G401.6 (cell line): ENCODE results near the gene CHST11.
"Not testable (repeated sequence)": the region's sequence is repeated elsewhere in the genome, so short reads cannot be mapped to it uniquely, and the experiment has no call there.

Source experiments
- FAIRE-seq: peaks from 2 replicates; lab custom pipeline; 2012; peaks lifted over from hg19 to GRCh38; lab: Jason Lieb, UNC

CHST11 gene

DNA sequence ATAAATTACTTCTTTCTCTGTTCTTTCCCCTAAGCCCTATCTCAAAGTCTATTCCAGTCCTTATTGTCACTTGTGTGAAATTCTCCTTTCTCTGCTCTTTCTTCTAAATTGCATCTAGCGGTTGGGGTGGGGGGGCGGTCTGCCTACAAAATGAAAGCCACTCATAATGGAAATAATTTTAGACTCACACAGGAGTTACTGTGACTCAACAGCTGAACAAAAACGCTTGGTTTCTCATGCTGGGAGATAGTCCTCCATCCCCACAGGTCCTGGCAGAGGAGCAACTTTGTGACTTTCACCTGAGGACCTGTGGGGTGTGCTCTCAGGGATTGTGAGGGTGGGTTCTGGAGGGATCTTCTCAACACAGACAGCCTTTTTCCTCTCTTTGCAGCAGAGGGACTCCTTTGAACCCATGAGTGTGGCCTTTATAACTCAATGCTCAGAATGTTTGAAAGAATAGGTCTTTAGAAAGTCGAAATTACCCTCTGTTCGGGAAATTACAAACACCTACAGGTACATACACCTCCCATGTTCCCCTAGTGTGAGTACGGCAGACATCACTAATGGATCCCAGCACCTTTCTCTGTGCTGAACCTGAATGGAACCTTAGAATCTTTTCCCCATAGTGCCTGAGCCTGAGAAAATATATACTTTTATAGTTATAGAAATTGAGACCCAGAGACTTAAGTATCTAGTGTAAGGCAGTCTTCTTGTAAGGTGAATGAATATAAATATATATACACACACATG is 109.7 kb downstream of the CHST11 start:
- no peak for FAIRE-seq

DNA sequence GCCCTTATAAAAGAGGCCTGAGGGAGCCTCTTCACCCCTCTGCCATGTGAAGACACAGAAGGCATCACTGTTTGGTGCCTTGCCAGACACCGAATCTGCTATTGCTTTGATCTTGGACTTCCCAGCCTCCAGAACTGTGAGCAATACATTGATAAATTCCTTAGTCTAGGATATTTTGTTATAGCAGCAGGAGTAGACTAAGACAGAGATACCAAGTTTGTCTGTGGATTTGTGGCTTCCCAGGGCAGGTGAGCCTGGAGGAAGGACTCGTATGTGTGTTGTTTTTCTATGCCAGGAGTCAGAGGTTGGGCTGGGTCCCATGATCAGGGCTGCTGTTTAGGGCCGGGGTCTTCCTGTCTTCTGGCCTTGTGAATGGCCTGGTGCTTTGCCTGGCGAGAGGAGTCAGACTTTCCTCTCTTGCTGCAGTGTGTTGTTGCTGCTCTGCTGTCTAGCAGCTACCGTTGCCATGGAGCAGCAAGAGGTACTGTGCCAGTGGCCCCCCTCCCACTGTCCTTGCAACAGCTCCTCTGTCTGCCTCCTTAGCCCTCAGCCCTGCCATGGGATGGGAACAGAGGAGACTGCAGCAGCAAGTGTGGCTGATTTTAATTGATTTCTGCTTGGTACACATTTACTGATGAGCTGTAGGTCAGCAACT is 111.2 kb downstream of the CHST11 start:
- no peak for FAIRE-seq

DNA sequence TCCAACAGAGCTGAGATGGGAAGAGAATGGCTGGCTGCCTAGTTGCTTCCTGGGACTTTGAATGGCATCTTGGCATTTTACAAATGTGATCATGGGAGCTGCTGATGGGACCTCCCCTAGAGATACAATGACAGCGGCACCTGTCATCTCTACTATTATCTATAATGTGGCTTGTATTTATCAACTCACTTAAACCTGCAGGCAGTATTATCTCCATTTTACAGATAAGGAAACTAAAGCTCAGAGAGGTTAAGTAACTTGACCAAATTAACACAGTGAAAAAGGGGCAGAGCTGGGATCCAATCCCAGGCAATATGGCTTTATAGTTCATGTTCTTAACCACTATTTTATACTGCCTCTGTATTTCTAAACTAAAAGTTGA is 111.7 kb downstream of the CHST11 start:
- no peak for FAIRE-seq

DNA sequence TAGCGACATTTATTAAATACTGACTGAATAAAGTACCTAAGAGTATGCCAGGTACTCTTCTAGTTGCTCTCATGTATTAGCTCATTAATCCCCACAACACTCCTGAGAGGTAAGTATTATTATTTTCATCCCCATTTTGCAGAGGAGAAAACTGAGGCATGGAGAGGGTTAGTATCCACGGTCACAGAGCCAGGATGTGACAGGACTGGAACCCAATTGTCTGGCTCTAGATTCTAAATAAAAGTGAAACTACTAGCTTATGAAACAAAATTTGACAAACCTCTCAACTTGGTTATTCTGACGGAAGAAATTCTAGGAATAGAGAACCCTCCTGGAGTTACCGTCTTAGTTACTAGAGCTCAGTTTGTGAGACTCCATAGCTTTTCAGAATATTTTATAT is 112.2 kb downstream of the CHST11 start:
- no peak for FAIRE-seq

DNA sequence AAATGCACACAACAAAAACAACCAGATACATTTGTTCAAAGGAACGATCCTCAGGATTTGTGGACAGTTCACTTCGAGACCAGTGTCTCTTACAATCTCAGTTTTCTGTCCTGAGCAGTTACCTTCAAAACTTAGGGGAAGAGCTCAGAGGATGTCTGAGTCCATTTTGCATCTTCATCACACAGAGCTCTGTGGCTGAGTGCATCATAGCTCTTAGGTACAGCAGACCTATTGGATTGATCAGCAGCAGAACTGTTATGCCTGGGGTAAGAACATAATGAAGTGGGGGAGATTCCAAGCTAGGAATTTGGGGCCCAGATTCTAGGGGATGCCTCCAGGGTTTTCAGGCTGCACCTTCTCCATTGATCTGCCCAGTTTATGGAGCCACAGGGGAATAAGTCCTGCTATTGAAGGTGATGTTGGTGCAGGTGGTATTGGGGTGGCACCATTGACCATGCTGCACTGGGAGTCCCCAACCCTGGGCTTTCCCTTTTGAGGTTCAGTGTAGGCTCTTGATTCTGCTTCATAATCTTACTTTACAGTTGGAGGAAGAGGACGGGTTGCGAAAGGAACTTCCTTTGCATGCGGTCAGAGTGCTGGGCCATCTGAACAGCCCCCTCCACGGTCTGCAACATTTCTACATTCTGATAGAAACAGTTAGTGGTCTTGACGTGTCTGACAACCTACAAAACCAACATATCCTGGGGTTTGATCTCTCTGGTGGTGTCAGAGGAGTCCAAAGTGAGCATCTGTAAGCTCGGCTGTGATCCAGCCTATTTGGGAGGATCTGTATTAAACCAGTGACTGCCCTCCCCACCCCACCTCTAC is 112.8 kb downstream of the CHST11 start:
- no peak for FAIRE-seq

DNA sequence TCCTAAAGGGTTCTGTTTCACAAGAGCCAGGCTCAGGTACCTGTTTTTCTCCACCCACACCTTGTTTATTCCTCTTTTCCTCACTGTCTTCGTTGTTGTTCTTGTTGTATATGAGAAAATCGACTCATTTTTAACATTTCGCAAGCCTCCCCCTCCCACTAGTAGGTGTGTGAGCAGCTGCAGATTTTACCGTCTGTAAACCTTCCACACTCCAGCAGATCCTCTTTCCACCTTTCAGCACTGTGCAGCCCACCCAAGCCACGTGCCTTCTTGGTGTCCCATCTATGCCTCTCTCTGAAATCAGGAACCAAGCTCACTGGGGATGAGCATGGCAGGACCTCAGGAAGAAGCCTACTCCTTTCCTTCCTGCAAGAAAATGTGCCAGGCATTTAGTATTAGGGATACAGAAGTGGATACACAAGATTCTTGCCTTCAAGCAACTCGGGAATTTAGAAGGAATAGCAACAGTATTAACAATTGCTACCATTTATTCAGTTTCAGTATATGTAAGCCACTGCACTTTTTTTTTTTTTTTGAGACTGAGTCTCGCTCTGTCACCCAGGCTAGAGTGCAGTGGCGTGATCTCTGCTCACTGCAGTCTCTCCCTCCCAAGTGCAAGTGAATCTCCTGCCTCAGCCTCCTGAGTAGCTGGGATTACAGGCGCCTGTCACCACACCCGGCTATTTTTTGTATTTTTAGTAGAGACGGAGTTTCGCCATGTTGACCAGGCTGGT is 113.6 kb downstream of the CHST11 start:
- no peak for FAIRE-seq

DNA sequence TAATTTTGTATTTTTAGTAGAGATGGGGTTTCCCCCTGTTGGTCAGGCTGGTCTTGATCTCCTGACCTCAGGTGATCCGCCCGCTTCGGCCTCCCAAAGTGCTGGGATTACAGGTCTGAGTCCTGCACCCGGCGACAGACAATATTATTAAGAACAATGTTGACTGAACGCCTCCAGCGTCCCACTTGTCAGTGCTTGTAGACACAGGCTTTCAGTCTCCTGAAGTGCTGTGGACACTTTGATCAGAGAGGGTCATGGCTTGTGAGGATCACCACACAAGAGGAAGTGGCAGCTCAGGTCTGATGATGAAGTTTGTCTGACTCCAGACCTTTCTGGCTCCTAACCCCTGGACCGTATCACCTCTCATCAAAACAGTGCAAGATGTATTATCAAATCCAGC is 114.6 kb downstream of the CHST11 start:
- FAIRE-seq, result no peak

DNA sequence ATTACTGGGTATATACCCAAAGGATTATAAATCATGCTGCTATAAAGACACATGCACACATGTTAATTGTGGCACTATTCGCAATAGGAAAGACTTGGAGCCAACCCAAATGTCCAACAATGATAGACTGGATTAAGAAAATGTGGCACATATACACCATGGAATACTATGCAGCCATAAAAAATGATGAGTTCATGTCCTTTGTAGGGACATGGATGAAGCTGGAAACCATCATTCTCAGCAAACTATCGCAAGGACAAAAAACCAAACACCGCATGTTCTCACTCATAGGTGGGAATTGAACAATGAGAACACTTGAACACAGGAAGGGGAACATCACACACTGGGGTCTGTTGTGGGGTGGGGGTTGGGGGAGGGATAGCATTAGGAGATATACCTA is 117.6 kb downstream of the CHST11 start:
- not testable (repeated sequence) for FAIRE-seq

DNA sequence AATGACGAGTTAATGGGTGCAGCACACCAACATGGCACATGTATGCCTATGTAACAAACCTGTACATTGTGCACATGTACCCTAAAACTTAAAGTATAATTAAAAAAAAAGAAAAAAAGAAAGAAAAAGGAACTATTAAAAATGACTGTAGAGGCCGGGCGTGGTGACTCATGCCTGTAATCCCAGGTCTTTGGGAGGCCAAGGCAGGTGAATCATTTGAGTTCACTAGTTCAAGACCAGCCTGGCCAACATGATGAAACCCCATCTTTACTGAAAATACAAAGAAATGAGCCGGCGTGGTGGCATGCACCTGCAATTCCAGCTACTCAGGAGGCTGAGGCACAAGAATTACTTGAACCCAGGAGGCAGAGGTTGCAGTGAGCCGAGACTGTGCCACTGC is 118.0 kb downstream of the CHST11 start:
- FAIRE-seq, result not testable (repeated sequence)

DNA sequence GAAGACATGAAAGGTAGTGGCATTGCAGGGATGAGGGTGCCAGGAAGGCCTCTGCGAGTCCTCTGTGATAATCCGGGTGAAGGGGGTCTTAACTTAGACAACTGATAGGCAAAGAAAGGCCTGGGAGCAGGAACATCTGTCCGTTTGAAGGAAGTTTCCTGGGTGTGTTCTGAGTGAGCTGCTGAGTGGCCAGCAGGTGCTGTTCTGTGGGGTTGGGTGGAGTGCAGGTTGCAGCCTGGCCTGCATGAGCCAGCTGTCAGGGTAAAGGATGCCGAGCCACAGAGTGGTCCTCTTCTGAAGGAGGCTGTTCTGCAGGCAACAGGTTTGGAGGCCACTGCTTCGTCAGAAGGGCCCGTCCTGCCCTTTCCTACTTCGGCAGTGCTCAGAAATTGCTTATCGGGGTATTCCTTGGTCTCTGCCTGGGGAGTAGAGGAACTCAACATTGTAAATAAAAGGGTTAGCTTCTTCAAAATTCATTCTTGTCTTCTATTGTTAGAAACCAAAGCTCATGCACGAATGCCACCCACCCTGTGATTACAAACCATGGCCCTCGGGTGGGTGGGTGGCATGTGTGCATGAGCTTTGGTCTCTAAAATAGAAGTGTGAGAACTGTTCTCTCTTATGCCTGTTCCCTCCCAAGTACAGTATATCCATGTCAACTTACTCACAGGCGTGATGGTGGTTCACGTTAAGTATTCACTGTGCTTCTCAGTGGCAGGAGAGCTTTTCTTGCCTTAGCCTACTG is 118.9 kb downstream of the CHST11 start:
- FAIRE-seq, result no peak

DNA sequence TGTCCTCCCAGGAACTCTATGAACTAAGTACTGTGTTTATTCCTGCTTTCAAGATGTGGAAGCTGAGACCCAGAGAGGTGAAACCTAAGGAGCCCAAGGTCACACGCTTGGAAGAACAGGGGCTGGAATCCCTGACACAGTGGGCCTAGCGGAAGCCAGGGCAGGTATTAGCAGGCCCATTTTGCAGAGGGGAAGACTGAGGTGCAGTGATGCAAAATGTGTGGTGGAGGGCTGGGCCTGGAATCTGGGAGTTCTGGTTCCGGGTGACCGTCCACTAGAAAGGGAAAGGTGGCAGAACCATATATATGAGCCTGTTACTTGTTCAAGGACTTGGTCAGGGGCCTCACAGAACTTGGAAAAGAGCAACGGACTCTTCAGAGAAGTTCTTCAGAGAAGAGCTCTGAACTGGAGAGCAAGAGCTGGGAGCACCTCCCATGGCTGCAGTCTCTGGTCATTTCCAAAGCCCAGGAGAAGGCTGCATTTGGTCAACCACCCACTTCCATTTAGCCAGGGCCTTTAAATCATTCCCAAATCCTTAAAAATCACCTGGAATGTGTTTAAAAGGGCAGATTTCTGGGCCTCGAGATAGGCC is 119.5 kb downstream of the CHST11 start:
- no peak for FAIRE-seq

DNA sequence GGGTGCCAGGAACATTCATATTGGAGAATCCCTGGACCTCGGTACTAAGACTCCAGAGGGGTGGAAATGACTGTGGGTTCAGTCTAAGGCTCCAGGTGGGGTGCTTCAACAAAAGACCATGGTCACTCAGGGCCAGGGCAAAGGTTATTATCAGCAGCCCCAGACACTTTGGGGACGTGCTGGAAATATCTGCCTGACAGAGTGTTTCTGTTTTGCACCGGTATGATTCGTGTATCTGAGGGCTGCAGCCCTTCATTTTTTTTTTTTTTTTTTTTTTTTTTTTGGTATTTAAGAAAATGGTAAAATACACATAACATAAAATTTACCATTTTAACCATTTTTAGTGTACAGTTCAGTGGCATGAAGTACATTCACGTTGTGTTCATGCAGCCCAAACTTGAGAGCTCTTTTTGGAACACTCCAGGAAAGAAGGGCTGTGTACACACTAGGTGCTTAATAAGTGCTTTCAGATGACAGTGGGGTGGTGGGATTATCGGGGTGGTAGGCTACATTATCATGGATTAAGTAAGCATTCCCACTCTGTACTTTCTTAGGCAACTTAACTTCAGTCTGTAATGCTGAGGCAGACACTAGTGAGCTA is 120.3 kb downstream of the CHST11 start:
- no peak for FAIRE-seq

DNA sequence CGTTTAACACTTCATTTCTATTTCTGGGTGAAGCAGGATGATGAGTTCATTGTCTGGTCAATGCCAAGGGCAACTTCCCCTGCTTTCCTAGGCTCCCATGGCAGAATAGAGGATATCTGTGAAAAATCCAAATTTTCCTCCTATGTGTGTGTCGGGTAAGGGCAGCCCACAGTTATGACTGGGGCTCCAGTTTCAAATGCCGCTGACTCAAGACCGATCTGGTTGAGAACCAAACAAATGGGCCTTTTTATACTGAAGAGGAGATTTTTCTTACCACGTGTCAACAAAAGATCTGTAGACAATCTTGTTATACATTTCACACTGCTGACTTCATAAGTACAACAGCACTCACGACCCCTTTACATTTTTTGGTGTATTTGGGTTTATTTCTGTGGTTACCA is 120.8 kb downstream of the CHST11 start:
- no peak for FAIRE-seq

DNA sequence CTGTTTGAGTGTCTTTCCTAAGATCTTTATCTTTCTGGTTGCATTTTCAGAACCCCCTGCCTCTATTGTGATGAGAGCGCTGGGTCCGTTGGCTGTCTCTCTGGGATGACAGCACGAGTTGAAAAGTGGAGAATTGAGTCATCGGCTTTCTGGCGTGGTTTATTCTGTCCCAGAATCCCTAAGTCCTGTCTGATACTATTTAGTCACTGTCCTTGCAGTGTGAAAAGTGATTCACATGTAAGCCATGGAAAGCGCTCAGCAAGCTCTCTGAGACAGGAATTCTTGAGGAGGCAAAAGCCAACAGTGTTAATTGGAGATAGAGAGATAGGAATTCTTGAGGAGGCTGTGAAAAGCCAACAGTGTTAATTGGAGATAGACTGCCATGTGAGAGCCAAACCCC is 121.7 kb downstream of the CHST11 start:
- no peak for FAIRE-seq

DNA sequence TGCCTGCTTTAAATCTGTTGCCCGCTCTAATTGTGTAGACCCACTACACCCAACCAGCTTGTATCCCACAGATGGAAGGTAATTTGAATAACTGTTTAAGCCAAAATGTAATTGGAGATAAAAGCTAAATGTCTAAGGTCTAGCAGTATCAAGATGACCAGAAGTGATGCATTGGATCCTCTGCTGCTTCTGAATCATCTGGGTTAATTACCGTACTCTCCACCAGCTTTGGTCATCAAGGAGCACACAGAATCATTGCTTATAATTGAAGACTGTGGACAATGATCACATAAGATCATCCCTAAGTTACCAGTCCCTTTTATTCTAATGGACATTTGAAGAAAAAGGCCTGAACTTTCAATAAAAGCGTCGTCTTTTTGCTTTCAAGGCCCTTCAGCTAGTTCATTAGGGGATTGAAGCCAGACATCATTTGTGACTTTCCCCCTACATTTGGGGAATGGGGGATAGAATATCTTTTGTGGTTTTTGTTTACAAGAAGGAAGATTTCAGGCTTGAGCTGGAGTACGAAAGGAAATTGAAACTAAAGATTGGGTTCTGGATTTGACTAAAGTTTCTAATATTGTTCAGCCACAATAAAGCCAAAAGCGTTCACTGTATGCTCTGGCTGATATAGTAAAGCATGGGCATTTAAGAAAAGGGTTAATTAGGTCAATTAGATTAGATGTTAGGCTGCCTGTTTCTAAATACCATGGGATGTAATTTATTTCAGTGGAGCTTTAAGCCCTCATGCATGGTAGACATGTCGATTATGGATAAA is 123.2 kb downstream of the CHST11 start:
- FAIRE-seq, result no peak

DNA sequence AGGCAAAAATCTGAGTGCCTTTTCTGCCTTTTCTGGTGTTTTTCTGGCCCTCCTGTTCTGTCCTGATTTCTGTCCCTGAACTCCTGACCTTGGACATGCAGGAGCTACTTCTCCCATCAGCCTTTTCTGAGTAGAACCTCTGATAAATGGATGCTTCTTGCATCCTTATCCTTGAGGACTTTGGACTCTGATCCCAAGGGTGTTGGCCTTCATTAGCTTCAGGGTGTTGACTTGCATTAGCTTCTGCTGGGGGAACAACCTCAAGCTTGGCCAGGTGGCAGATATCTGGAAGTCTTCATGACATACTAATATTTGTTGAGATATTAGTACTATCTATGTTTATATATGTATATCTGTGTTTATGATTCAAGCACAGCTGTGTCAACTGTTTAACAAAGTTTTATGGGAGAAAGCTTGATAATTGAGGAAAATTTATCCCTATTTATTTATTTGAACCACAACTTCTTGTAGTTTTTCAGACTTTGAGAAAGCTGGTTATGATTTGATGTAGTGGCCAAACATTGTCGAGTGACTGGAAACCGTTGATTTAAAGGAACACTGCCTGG is 124.3 kb downstream of the CHST11 start:
- no peak for FAIRE-seq

DNA sequence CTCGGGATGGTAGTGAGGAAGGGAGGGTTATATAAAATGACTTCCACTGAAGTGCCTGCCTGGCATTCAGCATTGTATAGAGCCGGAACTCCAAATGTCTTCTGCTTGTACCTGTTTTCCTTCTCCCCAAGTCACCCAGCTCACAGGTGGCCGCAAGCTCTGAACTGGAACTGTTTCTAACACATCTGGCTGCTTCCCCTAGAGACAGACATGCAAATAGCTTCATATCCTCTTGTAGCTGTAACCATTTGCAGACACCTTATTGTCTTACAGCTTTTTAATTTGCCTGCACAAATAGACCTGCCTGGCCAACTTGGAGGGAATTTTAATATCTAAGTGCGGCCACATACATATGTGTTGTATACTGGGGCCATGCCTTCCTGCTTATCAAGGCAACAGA is 126.0 kb downstream of the CHST11 start:
- FAIRE-seq, result no peak

DNA sequence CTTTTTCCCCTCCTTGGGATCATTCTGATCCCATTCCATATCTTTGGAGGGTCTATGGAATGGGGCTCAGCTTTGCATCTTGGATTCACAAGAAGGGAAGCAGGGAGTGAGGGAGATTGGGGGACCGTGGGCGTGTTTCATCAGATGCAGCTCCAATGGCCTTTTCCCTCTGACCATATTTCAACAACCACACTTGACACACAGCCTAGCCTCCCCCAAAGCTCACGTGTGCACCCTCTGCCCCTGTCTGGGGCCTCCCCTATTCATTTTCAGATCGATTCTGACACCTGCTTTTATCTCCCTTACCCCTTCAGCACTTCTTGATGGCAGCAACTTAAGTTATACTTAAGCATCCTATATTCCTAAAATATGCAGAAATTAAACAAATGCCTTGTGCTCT is 126.6 kb downstream of the CHST11 start:
- no peak for FAIRE-seq

DNA sequence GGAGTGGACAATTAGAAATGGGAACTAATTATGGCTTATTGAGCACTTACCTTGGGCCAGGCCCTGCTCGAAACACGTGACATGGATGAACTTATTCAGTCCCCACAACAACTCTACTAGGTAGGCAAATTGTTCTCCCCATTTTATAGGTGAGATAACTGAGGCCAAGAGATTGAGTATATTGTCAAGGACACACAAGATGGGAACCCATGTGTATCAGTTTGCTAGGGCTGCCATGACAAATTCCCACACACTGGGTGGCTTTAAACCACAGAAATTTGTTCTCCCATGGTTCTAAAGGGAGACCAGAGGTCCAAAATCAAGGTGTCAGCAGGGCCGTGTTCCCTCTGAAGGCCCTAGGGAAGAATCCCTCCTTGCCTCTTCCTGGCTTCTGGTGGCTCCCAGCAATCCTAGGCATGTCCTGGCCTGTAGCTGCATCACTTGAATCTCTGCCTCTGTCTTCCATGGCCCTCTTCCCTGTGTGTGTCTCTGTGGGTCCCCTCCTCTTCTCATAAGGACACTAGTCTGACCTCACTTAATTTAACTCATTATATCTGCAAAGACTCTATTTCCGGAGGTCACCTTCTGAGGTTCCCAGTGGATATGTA is 128.8 kb downstream of the CHST11 start:
- no peak for FAIRE-seq
